Measurements from ENCODE around the gene ACTRT2.

DNA sequence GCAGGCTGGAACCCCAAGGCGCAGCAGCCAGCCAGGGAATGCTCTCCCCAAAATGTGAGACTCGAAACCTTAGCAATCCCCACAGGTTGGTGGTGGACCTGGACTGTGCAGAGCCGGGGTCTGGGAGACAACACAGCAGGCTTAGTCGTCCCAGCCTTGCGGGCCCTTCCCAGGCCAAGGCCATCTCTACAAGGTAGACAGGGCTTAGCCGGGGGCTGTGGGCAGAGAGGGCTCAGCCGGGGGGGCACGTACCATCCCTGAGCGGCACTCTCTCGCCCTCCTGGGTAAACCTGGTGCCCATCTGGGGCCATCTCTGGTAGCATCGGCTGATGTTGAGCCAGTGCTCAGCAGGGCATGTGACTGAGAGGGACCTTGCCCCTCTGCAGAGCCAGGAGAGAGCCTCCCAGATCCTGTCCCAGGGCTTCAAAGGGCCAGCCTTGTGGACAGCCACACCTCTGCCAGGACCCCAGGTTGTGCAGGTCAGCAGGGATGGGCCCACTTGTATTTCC, 2.2 kb upstream of the ACTRT2 start:
- TF ChIP-seq TAF1 (IDR thresholded peaks at IDR 0.05; ENCODE audit: low read depth, low read length): no peak
- TF ChIP-seq, protein P1, sequence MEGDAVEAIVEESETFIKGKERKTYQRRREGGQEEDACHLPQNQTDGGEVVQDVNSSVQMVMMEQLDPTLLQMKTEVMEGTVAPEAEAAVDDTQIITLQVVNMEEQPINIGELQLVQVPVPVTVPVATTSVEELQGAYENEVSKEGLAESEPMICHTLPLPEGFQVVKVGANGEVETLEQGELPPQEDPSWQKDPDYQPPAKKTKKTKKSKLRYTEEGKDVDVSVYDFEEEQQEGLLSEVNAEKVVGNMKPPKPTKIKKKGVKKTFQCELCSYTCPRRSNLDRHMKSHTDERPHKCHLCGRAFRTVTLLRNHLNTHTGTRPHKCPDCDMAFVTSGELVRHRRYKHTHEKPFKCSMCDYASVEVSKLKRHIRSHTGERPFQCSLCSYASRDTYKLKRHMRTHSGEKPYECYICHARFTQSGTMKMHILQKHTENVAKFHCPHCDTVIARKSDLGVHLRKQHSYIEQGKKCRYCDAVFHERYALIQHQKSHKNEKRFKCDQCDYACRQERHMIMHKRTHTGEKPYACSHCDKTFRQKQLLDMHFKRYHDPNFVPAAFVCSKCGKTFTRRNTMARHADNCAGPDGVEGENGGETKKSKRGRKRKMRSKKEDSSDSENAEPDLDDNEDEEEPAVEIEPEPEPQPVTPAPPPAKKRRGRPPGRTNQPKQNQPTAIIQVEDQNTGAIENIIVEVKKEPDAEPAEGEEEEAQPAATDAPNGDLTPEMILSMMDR (IDR thresholded peaks at IDR 0.05; ENCODE audit: control extremely low read depth in 1 of 3, insufficient read depth in 1 of 3, low read depth in 1 of 3, low read length in 3 of 3): no peak

Data from H1 (cell line).